Measurements from ENCODE around the gene SLC35F4.

GRCh38 chr14:57820581-57820980 is 45.3 kb downstream of the SLC35F4 start:
- no peak for TF ChIP-seq CTCF (IDR thresholded peaks at IDR 0.05)
- TF ChIP-seq EZH2 (IDR thresholded peaks at IDR 0.05; ENCODE audit: borderline replicate concordance, insufficient read depth, low read depth, low read length, poor library complexity, severe bottlenecking), result no peak
